ENCODE results near the gene PRKAG1. TPM values are rescaled to one million over a fixed set of nuclear protein-coding genes. Genes with fewer than 3 reads are reported as not detected.

The PRKAG1 gene
- total RNA-seq, 1 donor from 2014 or later, result 76.0 TPM

GRCh38 chr12:48985901-48986300, 32.7 kb downstream of the PRKAG1 start:
- no peak for DNase-seq (ENCODE audit: low read depth)

DNA sequence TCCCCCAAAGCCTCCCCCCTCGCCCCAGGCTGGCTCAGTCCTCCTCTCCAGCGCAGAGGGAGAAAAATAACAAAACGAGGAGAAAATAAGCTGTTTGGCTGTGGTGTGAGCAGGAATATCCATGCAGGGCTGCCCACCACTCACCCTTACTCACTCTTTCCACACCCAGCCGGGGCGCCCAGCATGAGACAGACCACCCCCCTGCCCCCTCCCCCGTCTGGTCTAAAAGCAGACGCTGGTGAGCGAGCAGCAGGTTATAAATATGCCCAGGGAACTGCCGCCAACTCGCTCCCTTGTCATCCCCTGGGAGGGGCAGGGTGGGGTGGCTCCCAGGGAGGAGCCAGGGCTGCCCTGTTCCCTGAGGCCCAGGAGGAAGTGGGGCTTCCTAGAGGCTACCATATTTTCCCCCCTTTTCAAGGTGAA, 33.1 kb downstream of the PRKAG1 start:
- DNase-seq (ENCODE audit: low read depth), result peak; percentile 64

GRCh38 chr12:48982397-48983080, 36.0 kb downstream of the PRKAG1 start:
- no peak for DNase-seq (ENCODE audit: low read depth)

GRCh38 chr12:48981757-48982157, 36.8 kb downstream of the PRKAG1 start:
- no peak for DNase-seq (ENCODE audit: low read depth)

GRCh38 chr12:48980953-48981756, 37.4 kb downstream of the PRKAG1 start:
- no peak for DNase-seq (ENCODE audit: low read depth)

GRCh38 chr12:48980389-48980952, 38.1 kb downstream of the PRKAG1 start:
- no peak for DNase-seq (ENCODE audit: low read depth)

DNA sequence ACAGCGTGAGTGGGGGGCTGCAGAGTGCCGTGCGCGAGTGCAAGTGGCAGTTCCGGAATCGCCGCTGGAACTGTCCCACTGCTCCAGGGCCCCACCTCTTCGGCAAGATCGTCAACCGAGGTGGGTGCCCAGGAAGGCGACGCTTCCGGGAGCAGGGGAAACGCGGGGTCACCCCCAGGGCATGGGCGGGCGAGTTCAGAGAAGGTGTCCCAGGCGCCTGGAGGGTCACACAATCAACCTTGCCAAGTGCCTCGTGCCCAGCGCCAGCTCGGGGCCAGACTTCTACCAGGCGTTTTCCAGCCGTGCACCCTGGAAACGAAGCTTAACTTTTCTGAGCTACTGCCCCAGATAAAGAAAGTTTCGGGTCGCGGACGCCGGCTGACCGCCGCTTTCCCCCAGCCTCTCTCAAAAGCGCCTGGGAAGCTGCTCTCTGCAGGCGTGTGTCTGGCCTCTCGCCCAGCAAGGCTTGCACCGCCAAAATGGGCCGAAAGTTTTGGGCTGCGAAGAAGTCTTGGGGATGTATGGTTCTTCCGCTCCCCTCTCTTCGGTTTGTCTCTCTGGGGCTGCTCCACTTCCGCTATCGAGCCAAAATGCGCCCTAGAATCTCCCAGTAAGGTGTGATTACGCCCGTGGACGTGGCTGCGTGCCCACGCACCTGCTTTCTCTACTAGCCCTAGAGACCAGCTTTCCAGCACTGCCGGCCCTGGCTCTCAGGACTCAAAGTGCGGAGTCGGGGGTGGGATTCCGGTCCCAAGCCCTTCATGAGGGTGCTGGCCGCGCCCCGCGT, 38.8 kb downstream of the PRKAG1 start:
- no peak for DNase-seq (ENCODE audit: low read depth)

- no peak for DNase-seq (ENCODE audit: low read depth)
Measured at GRCh38 chr12:48978741-48979601, 39.6 kb downstream of the PRKAG1 start.

DNA sequence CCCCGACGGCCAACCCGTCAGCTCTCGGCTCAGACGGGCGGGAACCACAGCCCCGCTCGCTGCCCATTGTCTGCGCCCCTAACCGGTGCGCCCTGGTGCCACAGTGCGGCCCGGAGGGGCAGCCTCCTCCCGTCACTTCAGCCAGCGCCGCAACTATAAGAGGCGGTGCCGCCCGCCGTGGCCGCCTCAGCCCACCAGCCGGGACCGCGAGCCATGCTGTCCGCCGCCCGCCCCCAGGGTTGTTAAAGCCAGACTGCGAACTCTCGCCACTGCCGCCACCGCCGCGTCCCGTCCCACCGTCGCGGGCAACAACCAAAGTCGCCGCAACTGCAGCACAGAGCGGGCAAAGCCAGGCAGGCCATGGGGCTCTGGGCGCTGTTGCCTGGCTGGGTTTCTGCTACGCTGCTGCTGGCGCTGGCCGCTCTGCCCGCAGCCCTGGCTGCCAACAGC, 40.3 kb downstream of the PRKAG1 start, which contains the start of gene WNT1:
Gene WNT1 (plus strand): TSS at position 32 of the 450 bp plus-strand sequence. CDS start 329 bp downstream, at position 361.
- DNase-seq (ENCODE audit: low read depth), result no peak

DNA sequence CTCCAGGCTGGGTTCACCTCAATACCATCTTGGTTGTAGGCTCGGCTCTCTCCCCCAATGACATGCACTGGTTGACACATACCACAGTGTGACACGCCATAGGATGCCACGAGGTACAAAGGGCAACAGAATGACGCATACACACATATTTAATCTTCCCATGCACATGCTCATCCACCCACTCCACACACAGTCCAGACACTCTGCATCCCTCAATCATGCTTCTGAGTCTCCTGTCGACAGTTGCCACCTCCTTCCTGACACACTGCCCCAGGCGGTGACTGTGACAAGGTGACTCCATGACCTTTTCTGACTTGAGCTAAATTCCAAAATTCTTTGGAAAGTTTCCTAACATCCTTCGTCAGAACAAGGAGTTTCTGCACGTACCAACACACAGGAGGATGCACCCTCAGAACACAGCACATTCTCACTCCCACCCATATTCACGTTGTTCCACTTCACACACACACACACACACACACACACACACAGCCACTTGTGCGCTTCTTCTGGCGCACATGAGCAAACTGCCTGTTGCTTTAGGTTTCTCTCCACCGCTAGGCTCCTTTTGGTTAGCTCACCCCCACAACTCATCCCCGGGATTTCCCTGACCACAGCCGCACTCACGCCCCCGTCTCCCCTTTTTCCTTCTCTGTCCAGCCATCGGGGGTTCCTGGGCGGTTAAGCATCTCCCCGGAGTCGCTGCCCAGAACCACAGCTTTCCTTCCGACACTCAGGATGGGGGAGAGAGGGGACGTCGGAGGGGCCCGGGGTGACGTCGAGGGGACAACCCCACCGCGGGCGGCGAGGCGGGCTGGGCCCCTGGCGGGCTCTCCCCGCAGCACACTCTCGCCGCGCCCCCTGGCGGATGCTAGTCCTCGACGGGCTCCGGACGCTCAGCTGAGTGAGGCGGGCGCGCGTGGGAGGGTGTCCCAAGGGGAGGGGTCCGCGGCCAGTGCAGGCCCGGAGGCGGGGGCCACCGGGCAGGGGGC, 41.0 kb downstream of the PRKAG1 start:
- DNase-seq (ENCODE audit: low read depth), result no peak

- no peak for DNase-seq (ENCODE audit: low read depth)
Measured at GRCh38 chr12:48973941-48974673, 44.5 kb downstream of the PRKAG1 start.

- DNase-seq (ENCODE audit: low read depth), result peak; percentile 76
Measured at GRCh38 chr12:48973531-48973930, 45.0 kb downstream of the PRKAG1 start.

DNA sequence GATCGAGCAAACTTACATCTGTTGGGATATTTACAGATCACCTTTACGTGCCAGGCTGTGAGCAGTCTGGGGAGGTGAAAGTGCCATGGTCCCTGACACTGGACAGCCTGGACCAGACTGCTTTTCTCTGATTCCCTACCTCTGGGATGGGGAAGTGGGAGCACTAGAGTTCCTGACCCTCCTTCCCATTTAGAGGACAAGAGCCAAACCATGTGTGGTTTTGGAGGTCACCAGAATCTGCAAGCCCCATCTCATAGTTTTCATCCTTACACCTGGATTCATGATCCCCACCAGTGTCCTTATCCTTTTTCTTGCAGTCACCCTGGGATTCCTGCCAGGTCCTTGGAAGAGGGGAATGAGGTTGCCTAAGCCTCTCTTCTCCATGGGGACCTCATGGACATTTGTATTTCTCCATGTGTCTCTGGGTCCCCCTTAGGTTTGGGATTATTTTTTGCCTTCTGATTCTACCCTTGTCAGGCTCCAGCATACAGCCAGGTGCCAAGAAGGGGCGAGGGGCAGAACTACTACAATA, 45.6 kb downstream of the PRKAG1 start:
- no peak for DNase-seq (ENCODE audit: low read depth)

DNA sequence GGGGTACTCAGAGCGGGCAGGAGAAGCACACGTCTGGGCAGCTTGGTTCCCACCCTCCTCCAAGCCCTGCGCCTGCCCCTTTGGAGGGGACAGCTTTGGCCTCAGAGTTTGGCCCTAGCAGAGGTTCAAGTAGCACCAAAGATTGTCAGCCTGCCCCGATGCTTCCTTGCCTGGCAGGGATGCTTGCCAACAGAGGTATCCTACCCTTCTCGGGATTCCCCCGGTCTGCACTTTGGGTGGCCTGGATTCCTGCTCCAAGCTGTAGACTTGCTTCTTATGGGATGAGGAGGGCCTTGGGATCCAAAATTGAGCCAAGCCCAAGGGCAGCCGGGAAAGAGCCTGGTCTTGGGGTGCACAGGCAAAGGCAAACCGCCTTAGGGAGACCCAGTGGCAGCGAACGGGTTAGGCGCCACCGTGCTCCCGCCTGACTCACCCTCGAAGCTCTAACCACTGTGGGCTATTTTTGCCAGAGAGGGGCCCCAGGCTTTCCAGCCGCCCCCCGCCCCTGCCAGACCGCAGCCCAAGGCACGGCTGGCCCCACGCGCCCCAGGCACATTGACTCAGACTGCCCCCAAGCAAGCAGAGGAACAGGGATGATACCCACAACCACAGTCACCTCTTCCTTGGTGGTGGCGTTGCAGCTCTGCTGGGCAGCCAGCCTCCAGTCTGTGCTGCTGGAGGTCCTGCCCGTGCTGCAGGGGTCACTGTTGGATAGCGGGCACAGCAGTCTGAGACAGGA, 46.2 kb downstream of the PRKAG1 start:
- DNase-seq (ENCODE audit: low read depth), result peak; percentile 88

DNA sequence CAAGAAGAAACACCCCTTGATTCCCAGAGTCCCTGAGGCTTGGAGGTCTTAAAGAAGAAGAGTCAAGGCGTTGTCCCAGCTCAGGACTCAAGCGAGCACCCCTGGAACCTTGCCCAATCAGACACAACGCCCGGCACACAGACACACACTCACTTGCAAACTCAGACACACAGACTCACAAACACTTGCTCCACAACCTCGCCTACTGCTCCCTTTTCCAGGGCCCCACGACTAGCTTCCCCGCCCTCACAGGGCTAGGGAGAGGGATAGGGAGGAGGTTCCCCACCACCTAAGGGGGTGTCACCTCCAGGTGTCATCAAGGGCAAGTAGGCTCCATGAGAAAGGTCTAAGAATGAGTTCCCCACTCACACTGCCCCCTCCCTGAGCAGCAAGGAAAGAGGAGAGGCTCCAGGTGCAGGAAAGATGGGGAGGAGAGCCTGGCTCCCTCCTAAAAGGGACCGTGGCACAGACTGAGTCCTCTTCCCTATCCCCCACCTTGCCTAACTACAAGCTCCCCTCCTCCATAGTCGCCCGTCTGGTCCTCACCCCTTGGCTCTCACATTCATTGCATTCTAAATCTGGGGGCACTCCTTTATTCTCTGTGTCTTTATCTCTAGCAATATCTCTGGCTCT, 47.8 kb downstream of the PRKAG1 start:
- DNase-seq (ENCODE audit: low read depth), result no peak

GRCh38 chr12:48969833-48970701, 48.5 kb downstream of the PRKAG1 start:
- DNase-seq (ENCODE audit: low read depth), result no peak
